ACHN (cell line): ENCODE measurements around the gene TM6SF1.
"Not testable (repeated sequence)": the region's sequence is repeated elsewhere in the genome, so short reads cannot be mapped to it uniquely, and the experiment has no call there.

Experiments used
- DNase-seq: peaks from one replicate; pipeline ENCODE4 v3.0.0-alpha.2; 2015
- in situ Hi-C: cut with HindIII; loops from 2 replicates; pipeline ENCODE4 v1.10.0; 2017; ENCODE audit warnings: low sequenced_read_pairs, low pct_ligation_motif_present, low pct_unique_long_range_greater_than_20kb

TM6SF1 gene

GRCh38 chr15:83085461-83085860, 22.0 kb upstream of the TM6SF1 start:
- DNase-seq, in situ Hi-C loops: not testable (repeated sequence)

GRCh38 chr15:83085864-83086552, 21.4 kb upstream of the TM6SF1 start:
- DNase-seq, in situ Hi-C loops: not testable (repeated sequence)

GRCh38 chr15:83087576-83087975, 19.9 kb upstream of the TM6SF1 start:
- in situ Hi-C loops: no loop called here
- no peak for DNase-seq

GRCh38 chr15:83088876-83089275, 18.6 kb upstream of the TM6SF1 start:
- in situ Hi-C loops: no loop called here
- no peak for DNase-seq

GRCh38 chr15:83090465-83090864, 17.0 kb upstream of the TM6SF1 start:
- in situ Hi-C loops: no loop called here
- no peak for DNase-seq

- DNase-seq, in situ Hi-C loops: not testable (repeated sequence)
Observed at GRCh38 chr15:83091965-83092308, 15.5 kb upstream of the TM6SF1 start.

GRCh38 chr15:83092309-83092976, 15.0 kb upstream of the TM6SF1 start:
- in situ Hi-C loops: no loop called here
- DNase-seq: no peak

GRCh38 chr15:83094583-83094982, 12.9 kb upstream of the TM6SF1 start:
- in situ Hi-C loops: no loop called here
- no peak for DNase-seq

GRCh38 chr15:83098079-83098478, 9.4 kb upstream of the TM6SF1 start:
- in situ Hi-C loops: no loop called here

GRCh38 chr15:83099290-83099689, 8.2 kb upstream of the TM6SF1 start:
- no peak for DNase-seq
- in situ Hi-C loops: no loop called here

More at GRCh38 chr15:83098079-83098478, 9.4 kb upstream of the TM6SF1 start:
- DNase-seq: no peak

- in situ Hi-C loops: no loop called here
Observed at GRCh38 chr15:83100097-83100646, 7.3 kb upstream of the TM6SF1 start.

GRCh38 chr15:83102346-83102745, 5.1 kb upstream of the TM6SF1 start:
- no peak for DNase-seq
- in situ Hi-C loops: no loop called here

More at GRCh38 chr15:83100097-83100646, 7.3 kb upstream of the TM6SF1 start:
- no peak for DNase-seq

GRCh38 chr15:83104141-83104540, 3.3 kb upstream of the TM6SF1 start:
- DNase-seq: no peak
- in situ Hi-C loops: no loop called here

GRCh38 chr15:83105440-83105839, 2.0 kb upstream of the TM6SF1 start:
- in situ Hi-C loops: no loop called here
- DNase-seq: no peak

- in situ Hi-C loops: no loop called here
- no peak for DNase-seq
Observed at GRCh38 chr15:83107841-83108181, 366 bp downstream of the TM6SF1 start.

GRCh38 chr15:83108266-83109219, 1.1 kb downstream of the TM6SF1 start:
- no peak for DNase-seq

GRCh38 chr15:83109532-83109931, 2.1 kb downstream of the TM6SF1 start:
- in situ Hi-C loops: no loop called here
- DNase-seq: no peak

More at GRCh38 chr15:83108266-83109219, 1.1 kb downstream of the TM6SF1 start:
- in situ Hi-C loops: no loop called here

- DNase-seq: no peak
- in situ Hi-C loops: no loop called here
Observed at GRCh38 chr15:83110381-83110780, 2.9 kb downstream of the TM6SF1 start.

GRCh38 chr15:83111149-83111548, 3.7 kb downstream of the TM6SF1 start:
- no peak for DNase-seq
- in situ Hi-C loops: no loop called here
